B cell (primary cell): ENCODE data around the gene HSD11B2. TPM values are rescaled to one million over a fixed set of nuclear protein-coding genes. Genes with fewer than 3 reads are reported as not detected.

ENCODE experiments used
- ATAC-seq: fragments of 200-7000 bp; cut with Tn5 transposase; one replicate; pipeline ENCODE4 v1.10.0; 2021; ENCODE audit warnings: low read depth, mild to moderate bottlenecking, moderate number of reproducible peaks, moderate library complexity
- CTCF ChIA-PET: fragments of 350-600 bp; sonication (Branson Sonifier 250); formaldehyde crosslinking; loops from one replicate; lab custom pipeline; 2021; ENCODE audit warnings: antibody characterized with exemption, inconsistent platforms; lab: Charles Lee
- POLR2A ChIA-PET: fragments of 350-600 bp; sonication (Branson Sonifier 250); formaldehyde crosslinking; loops from one replicate; lab custom pipeline; 2021; ENCODE audit warnings: antibody characterized with exemption; lab: Charles Lee
- DNase-seq: peaks from one replicate; pipeline ENCODE4 v3.0.0; 2013
- H2AFZ ChIP-seq: 2 replicates; pipeline ENCODE4 v1.6.1; 2012; ENCODE audit warnings: mild to moderate bottlenecking, low read depth, low read length; ENCODE audit not compliant: insufficient read depth, poor library complexity, severe bottlenecking
- H3K27ac ChIP-seq, 2 donors: 1 replicate in 1 of 2; 2 replicates in 1 of 2; pipeline ENCODE4 v1.5.1; 2012 to 2013; ENCODE audit warnings: low read length in 2 of 2, mild to moderate bottlenecking in 2 of 2, moderate library complexity in 1 of 2
- H3K27me3 ChIP-seq, 4 experiments: fragments of 200-600 bp in 1 of 4; sonication (generic) in 1 of 4; replicated peaks in 1 of 4; 1 replicate in 2 of 4; 2 replicates in 2 of 4; pipeline versions ENCODE4 v1.6.1 to v1.7.0; 2013 to 2016; ENCODE audit warnings: low read length in 3 of 4, mild to moderate bottlenecking in 2 of 4, mixed read lengths in 1 of 4, moderate library complexity in 1 of 4; ENCODE audit not compliant: insufficient read depth in 4 of 4, control insufficient read depth in 3 of 4; ENCODE audit errors: control extremely low read depth in 1 of 4
- H3K36me3 ChIP-seq, 2 experiments: replicated peaks in 1 of 2; 1 replicate in 1 of 2; 2 replicates in 1 of 2; pipeline versions ENCODE4 v1.6.1 to v1.7.1; 2013; ENCODE audit warnings: low read length in 1 of 2; ENCODE audit not compliant: insufficient read depth in 2 of 2, control insufficient read depth in 1 of 2; ENCODE audit errors: control extremely low read depth in 1 of 2, extremely low read depth in 1 of 2
- H3K4me1 ChIP-seq, 2 donors: fragments of 200-600 bp in 1 of 2; sonication (generic) in 1 of 2; 1 replicate in 1 of 2; 2 replicates in 1 of 2; pipeline versions ENCODE4 v1.5.1 to v1.6.1; 2013 to 2017; ENCODE audit warnings: low read length in 2 of 2; ENCODE audit not compliant: control insufficient read depth in 2 of 2, insufficient read depth in 2 of 2
- H3K4me2 ChIP-seq: replicated peaks from 2 replicates; pipeline ENCODE3; 2012; ENCODE audit warnings: mild to moderate bottlenecking, low read depth, low read length; ENCODE audit not compliant: poor library complexity, severe bottlenecking
- H3K4me3 ChIP-seq, 5 experiments: fragments of 200-600 bp in 1 of 5; sonication (generic) in 1 of 5; 1 replicate in 3 of 5; 2 replicates in 2 of 5; pipeline versions ENCODE4 v1.5.1 to v1.7.0; 2011 to 2016; ENCODE audit warnings: low read length in 4 of 5, mild to moderate bottlenecking in 4 of 5, low read depth in 2 of 5, control low read depth in 1 of 5, moderate library complexity in 1 of 5; ENCODE audit not compliant: insufficient read depth in 1 of 5; ENCODE audit errors: control extremely low read depth in 1 of 5, extremely low read depth in 1 of 5
- H3K79me2 ChIP-seq: fragments of 200-600 bp; sonication (generic); one replicate; pipeline ENCODE4 v1.6.0; 2016; ENCODE audit warnings: low read length; ENCODE audit not compliant: control insufficient read depth, insufficient read depth
- H3K9ac ChIP-seq: fragments of 200-600 bp; sonication (generic); 2 replicates; pipeline ENCODE4 v1.6.1; 2017; ENCODE audit warnings: mild to moderate bottlenecking, low read length, moderate library complexity
- H3K9me3 ChIP-seq, 3 donors: one replicate each; pipeline versions ENCODE4 v1.6.1 to v1.7.1; 2013; ENCODE audit warnings: low read length in 2 of 3; ENCODE audit not compliant: control insufficient read depth in 2 of 3, insufficient read depth in 1 of 3; ENCODE audit errors: control extremely low read depth in 1 of 3
- H4K20me1 ChIP-seq: 2 replicates; pipeline ENCODE4 v1.6.0; 2012; ENCODE audit warnings: mild to moderate bottlenecking, low read length; ENCODE audit not compliant: insufficient read depth, control insufficient read depth, poor library complexity, severe bottlenecking
- H3K27ac Mint-ChIP-seq: one replicate; pipeline ENCODE4 v1.8.0; 2021; ENCODE audit warnings: mixed read lengths
- H3K27me3 Mint-ChIP-seq: one replicate; pipeline ENCODE4 v1.8.0; 2021; ENCODE audit warnings: mixed read lengths
- H3K4me1 Mint-ChIP-seq: one replicate; pipeline ENCODE4 v1.8.0; 2021; ENCODE audit warnings: mixed read lengths
- H3K4me3 Mint-ChIP-seq: one replicate; pipeline ENCODE4 v1.8.0; 2021; ENCODE audit warnings: mixed read lengths
- H3K9me3 Mint-ChIP-seq: one replicate; pipeline ENCODE4 v1.8.0; 2022; ENCODE audit warnings: mixed read lengths; ENCODE audit not compliant: insufficient read depth
- EZH2 ChIP-seq: IDR thresholded peaks from 2 replicates; pipeline ENCODE4 v1.6.1; 2012; ENCODE audit warnings: borderline replicate concordance, low read depth, mild to moderate bottlenecking, moderate library complexity, low read length; ENCODE audit not compliant: insufficient read depth, poor library complexity, severe bottlenecking
- WGBS: methylation state at CpG from one replicate; pipeline ENCODE4 v1.1.5; 2013; ENCODE audit warnings: missing lambda C conversion rate; ENCODE audit not compliant: insufficient coverage; 5-methylcytosine and 5-hydroxymethylcytosine counted together
- intact Hi-C: fragments of 100-400 bp; cut with micrococcal nuclease; formaldehyde crosslinking; loops from one replicate; pipeline ENCODE4 v1.10.0; 2022
- polyA plus RNA-seq: library from polyadenylated mRNA; depleted of rRNA; stranded (reverse); fragments of >200 nt; gene quantifications from 2 replicates; pipeline ENCODE4 v1.2.3, GENCODE V29; 2012
- total RNA-seq, 2 donors: library from RNA; stranded (reverse); fragments of 120-200 nt in 1 of 2; gene quantifications; 1 replicate in 1 of 2; 2 replicates in 1 of 2; pipeline versions ENCODE4 v1.2.3 to v1.2.4, GENCODE V29; 2013 to 2022
- TF ChIP-seq, protein P1 (sequence below): fragments of 200-600 bp; IDR thresholded peaks from one replicate; pipeline ENCODE4 v1.8.0; 2022; ENCODE audit warnings: antibody characterized with exemption, mild to moderate bottlenecking

HSD11B2 gene
- total and polyA plus RNA-seq, 2 donors (not counting 1 experiment from before 2014, with no cell fraction given) = 0.09 TPM; not detected in 1

DNA sequence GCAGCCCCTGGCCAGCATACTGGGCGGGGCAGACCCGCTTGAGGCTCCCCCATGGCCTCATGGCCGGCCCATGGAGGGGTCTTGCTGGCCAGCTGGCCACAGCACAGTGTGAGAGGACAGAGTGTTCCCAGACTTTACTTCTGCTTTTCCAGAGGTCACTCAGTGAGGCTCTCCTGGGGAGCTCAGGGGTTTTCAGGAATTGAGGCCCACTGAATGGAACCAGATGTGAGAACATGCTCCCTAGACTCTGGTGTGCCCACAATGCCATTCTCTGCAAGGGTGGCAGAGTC is 28.9 kb downstream of the HSD11B2 start:
- TF ChIP-seq, protein P1, sequence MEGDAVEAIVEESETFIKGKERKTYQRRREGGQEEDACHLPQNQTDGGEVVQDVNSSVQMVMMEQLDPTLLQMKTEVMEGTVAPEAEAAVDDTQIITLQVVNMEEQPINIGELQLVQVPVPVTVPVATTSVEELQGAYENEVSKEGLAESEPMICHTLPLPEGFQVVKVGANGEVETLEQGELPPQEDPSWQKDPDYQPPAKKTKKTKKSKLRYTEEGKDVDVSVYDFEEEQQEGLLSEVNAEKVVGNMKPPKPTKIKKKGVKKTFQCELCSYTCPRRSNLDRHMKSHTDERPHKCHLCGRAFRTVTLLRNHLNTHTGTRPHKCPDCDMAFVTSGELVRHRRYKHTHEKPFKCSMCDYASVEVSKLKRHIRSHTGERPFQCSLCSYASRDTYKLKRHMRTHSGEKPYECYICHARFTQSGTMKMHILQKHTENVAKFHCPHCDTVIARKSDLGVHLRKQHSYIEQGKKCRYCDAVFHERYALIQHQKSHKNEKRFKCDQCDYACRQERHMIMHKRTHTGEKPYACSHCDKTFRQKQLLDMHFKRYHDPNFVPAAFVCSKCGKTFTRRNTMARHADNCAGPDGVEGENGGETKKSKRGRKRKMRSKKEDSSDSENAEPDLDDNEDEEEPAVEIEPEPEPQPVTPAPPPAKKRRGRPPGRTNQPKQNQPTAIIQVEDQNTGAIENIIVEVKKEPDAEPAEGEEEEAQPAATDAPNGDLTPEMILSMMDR = no peak
- no peak for TF ChIP-seq EZH2
- no peaks in the 10 kb centered on the region for H3K27me3 Mint-ChIP-seq
- H3K27me3 ChIP-seq = no peaks in the 10 kb centered on the region
- H3K27ac ChIP-seq = no peak overlapping the region
- H3K4me1 Mint-ChIP-seq = peaks cover 19% of the 10 kb centered on the region
- POLR2A ChIA-PET = no interaction called here
- WGBS = 96% methylated on average over 3 of the region's 3 CpGs
- intact Hi-C loops = no loop called here
- H3K4me1 ChIP-seq = peaks cover 0 to 10% of the 10 kb centered on the region in 2 donors
- H3K4me3 Mint-ChIP-seq = no peak overlapping the region
- no peak overlapping the region for H3K4me2 ChIP-seq
- no peaks in the 10 kb centered on the region for H3K9me3 ChIP-seq
- CTCF ChIA-PET = interaction anchor here (6.9 kb wide), 1 partner anchor 32 kb away, joined by 81 read pairs; no protein-coding TSS in a partner anchor
- no peak overlapping the region for H3K9ac ChIP-seq
- ATAC-seq = no peak
- no peak for DNase-seq
- no peak overlapping the region for H3K27ac Mint-ChIP-seq
- peaks cover 72% of the 10 kb centered on the region for H3K79me2 ChIP-seq
- peaks cover 0 to 58% of the 10 kb centered on the region in 2 experiments for H3K36me3 ChIP-seq
- peaks cover 99% of the 10 kb centered on the region for H4K20me1 ChIP-seq
- H3K9me3 Mint-ChIP-seq = no peaks in the 10 kb centered on the region
- no peak overlapping the region for H2AFZ ChIP-seq
- no peak overlapping the region for H3K4me3 ChIP-seq

GRCh38 chr16:67460168-67460567 is 29.2 kb downstream of the HSD11B2 start:
- Histone ChIP-seq H2AFZ (no peak overlapping the region), H3K27ac (no peak overlapping the region), H3K36me3 (peaks cover 0 to 58% of the 10 kb centered on the region in 2 experiments), H3K4me3 (no peak overlapping the region), H4K20me1 (peaks cover 100% of the 10 kb centered on the region), H3K79me2 (peaks cover 72% of the 10 kb centered on the region), H3K9ac (no peak overlapping the region), H3K9me3 (no peaks in the 10 kb centered on the region), H3K4me2 (no peak overlapping the region), H3K4me1 (peaks cover 0 to 10% of the 10 kb centered on the region in 2 donors), H3K27me3 (no peaks in the 10 kb centered on the region)
- Mint-ChIP-seq H3K9me3 (no peaks in the 10 kb centered on the region), H3K27ac (no peak overlapping the region), H3K4me1 (peaks cover 19% of the 10 kb centered on the region), H3K4me3 (no peak overlapping the region), H3K27me3 (no peaks in the 10 kb centered on the region)
- ChIA-PET CTCF (interaction anchor here (6.9 kb wide), 1 partner anchor 33 kb away, joined by 81 read pairs; no protein-coding TSS in a partner anchor), POLR2A (no interaction called here)
- DNase-seq (no peak), ATAC-seq (no peak)
- 98% methylated on average over 5 of the region's 5 CpGs for WGBS
- intact Hi-C loops = no loop called here
- TF ChIP-seq EZH2 = no peak
- TF ChIP-seq, protein P1 = no peak
